Suprapubic skin (tissue), 3 donors: Measurements from ENCODE around the gene ACVR1.

Source experiments
- EP300 ChIP-seq: sonication (generic); formaldehyde crosslinking; IDR thresholded peaks from one replicate; pipeline ENCODE4 v1.6.1; 2017; ENCODE audit warnings: antibody characterized with exemption
- POLR2A ChIP-seq, 2 donors: fragments of 450-650 bp; IDR thresholded peaks; one replicate each; pipeline ENCODE4 v1.6.1; 2017; ENCODE audit warnings: antibody characterized with exemption in 2 of 2, mild to moderate bottlenecking in 2 of 2, moderate library complexity in 2 of 2
- TF ChIP-seq, protein P1 (sequence below), 2 donors: fragments of 200-600 bp in 1 of 2; fragments of 450-650 bp in 1 of 2; sonication (generic) in 1 of 2; IDR thresholded peaks; one replicate each; pipeline ENCODE4 v1.5.1; 2016 to 2019; ENCODE audit warnings: antibody characterized with exemption in 2 of 2, mild to moderate bottlenecking in 1 of 2, moderate library complexity in 1 of 2

GRCh38 chr2:157866202-157866601 lies 9.9 kb downstream of the ACVR1 start:
- TF ChIP-seq, protein P1, sequence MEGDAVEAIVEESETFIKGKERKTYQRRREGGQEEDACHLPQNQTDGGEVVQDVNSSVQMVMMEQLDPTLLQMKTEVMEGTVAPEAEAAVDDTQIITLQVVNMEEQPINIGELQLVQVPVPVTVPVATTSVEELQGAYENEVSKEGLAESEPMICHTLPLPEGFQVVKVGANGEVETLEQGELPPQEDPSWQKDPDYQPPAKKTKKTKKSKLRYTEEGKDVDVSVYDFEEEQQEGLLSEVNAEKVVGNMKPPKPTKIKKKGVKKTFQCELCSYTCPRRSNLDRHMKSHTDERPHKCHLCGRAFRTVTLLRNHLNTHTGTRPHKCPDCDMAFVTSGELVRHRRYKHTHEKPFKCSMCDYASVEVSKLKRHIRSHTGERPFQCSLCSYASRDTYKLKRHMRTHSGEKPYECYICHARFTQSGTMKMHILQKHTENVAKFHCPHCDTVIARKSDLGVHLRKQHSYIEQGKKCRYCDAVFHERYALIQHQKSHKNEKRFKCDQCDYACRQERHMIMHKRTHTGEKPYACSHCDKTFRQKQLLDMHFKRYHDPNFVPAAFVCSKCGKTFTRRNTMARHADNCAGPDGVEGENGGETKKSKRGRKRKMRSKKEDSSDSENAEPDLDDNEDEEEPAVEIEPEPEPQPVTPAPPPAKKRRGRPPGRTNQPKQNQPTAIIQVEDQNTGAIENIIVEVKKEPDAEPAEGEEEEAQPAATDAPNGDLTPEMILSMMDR (IDR thresholded peaks at IDR 0.05), result no peak
- TF ChIP-seq EP300 (no peak), POLR2A (IDR thresholded peaks at IDR 0.05) (no peak)
